ENCODE results near the gene FBXL20. TPM values are rescaled to one million over a fixed set of nuclear protein-coding genes. Genes with fewer than 3 reads are reported as not detected.

FBXL20 gene
- total RNA-seq, 1 experiment from 2014 or later: 17.2 TPM

GRCh38 chr17:39364236-39365025 lies 37.0 kb downstream of the FBXL20 start:
- ChIA-PET POLR2A (no interaction called here), CTCF (no interaction called here), RAD21 (ENCODE audit: low non-redundant PET in 1 of 2, low total read pairs in 2 of 2, uncharacterized antibody in 2 of 2, unreplicated experiment in 2 of 2) (no interaction called here)
- DNase-seq (ENCODE audit: low read depth, low spot score): no peak
- intact Hi-C loops (cut with micrococcal nuclease): no loop called here
- Histone ChIP-seq H3K9ac (ENCODE audit: low read length) (no peak overlapping the region), H3K27ac (ENCODE audit: low read depth, low read length) (no peak overlapping the region), H4K20me1 (ENCODE audit: insufficient read depth) (no peaks in the 10 kb centered on the region), H3K36me3 (ENCODE audit: control insufficient read depth in 1 of 2, insufficient read depth in 2 of 2, low read length in 2 of 2) (no peaks in the 10 kb centered on the region), H3K4me2 (ENCODE audit: low read length) (no peak overlapping the region), H3K79me2 (ENCODE audit: insufficient read depth, low read length) (no peaks in the 10 kb centered on the region), H2AFZ (ENCODE audit: low read depth, low read length, poor library complexity, severe bottlenecking) (no peak overlapping the region), H3K9me2 (ENCODE audit: insufficient read depth) (no peaks in the 10 kb centered on the region), H3K27me3 (ENCODE audit: insufficient read depth, low read length) (no peaks in the 10 kb centered on the region), H3K4me1 (ENCODE audit: control insufficient read depth in 1 of 2, insufficient read depth in 2 of 2, low read length in 2 of 2) (no peaks in the 10 kb centered on the region), H3K4me3 (replicated peaks in 1 of 2; ENCODE audit: low read depth in 1 of 2, low read length in 2 of 2) (no peak overlapping the region), H3K9me3 (ENCODE audit: control insufficient read depth in 1 of 2, insufficient read depth in 1 of 2, low read depth in 1 of 2, low read length in 2 of 2) (no peaks in the 10 kb centered on the region)
- ATAC-seq: no peak
- no TSS peak for BruUV-seq (replicated peaks)
- TF ChIP-seq EZH2 (IDR thresholded peaks at IDR 0.05) (no peak), RAD21 (IDR thresholded peaks at IDR 0.05; ENCODE audit: low read depth) (no peak), SP1 (IDR thresholded peaks at IDR 0.05; ENCODE audit: low read depth) (no peak), CTCF (IDR thresholded peaks at IDR 0.05 in 2 of 3, conservative IDR thresholded peaks at IDR 0.05 in 1 of 3; ENCODE audit: borderline replicate concordance in 1 of 3, insufficient read depth in 1 of 3, low read depth in 2 of 3, low read length in 2 of 3) (no peak), SIN3A (IDR thresholded peaks at IDR 0.05; ENCODE audit: low read depth) (no peak), CEBPB (IDR thresholded peaks at IDR 0.05; ENCODE audit: low read depth) (no peak), SRF (IDR thresholded peaks at IDR 0.05; ENCODE audit: low read depth) (no peak), POLR2A (IDR thresholded peaks at IDR 0.05; ENCODE audit: borderline replicate concordance, extremely low read depth, insufficient read depth, insufficient read length) (no peak), ELF1 (IDR thresholded peaks at IDR 0.05; ENCODE audit: borderline replicate concordance, low read depth) (no peak), ZBTB33 (IDR thresholded peaks at IDR 0.05; ENCODE audit: extremely low read depth, insufficient replicate concordance, low read length) (no peak)

Measured in HCT116 (cell line).